ENCODE measurements around the gene SDHA. TPM values are rescaled to one million over a fixed set of nuclear protein-coding genes. Genes with fewer than 3 reads are reported as not detected.

The SDHA gene
- total and polyA plus RNA-seq, 9 donors, result 69.6 to 169 (median 103) TPM

GRCh38 chr5:181566-181965, 36.6 kb upstream of the SDHA start:
- Histone ChIP-seq H3K36me3 (no peaks in the 10 kb centered on the region), H3K4me1 (ENCODE audit: insufficient read depth) (no peaks in the 10 kb centered on the region), H3K9me3 (no peaks in the 10 kb centered on the region), H3K27ac (no peak overlapping the region), H3K4me3 (no peak overlapping the region), H3K27me3 (no peaks in the 10 kb centered on the region)
- TF ChIP-seq, protein P1, sequence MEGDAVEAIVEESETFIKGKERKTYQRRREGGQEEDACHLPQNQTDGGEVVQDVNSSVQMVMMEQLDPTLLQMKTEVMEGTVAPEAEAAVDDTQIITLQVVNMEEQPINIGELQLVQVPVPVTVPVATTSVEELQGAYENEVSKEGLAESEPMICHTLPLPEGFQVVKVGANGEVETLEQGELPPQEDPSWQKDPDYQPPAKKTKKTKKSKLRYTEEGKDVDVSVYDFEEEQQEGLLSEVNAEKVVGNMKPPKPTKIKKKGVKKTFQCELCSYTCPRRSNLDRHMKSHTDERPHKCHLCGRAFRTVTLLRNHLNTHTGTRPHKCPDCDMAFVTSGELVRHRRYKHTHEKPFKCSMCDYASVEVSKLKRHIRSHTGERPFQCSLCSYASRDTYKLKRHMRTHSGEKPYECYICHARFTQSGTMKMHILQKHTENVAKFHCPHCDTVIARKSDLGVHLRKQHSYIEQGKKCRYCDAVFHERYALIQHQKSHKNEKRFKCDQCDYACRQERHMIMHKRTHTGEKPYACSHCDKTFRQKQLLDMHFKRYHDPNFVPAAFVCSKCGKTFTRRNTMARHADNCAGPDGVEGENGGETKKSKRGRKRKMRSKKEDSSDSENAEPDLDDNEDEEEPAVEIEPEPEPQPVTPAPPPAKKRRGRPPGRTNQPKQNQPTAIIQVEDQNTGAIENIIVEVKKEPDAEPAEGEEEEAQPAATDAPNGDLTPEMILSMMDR (IDR thresholded peaks at IDR 0.05), result no peak
- TF ChIP-seq EP300 (IDR thresholded peaks at IDR 0.05) (no peak), POLR2A (IDR thresholded peaks at IDR 0.05) (no peak)
- peak in 1 of 5 donors; percentile 28 for DNase-seq
- 93 to 96% (median 95%) methylated on average over 21 to 22 of the region's 22 CpGs for WGBS, 3 donors
- intact Hi-C loops (cut with DNase I), result no loop called here

- no peaks in the 10 kb centered on the region for H3K36me3 ChIP-seq
- no peaks in the 10 kb centered on the region for H3K9me3 ChIP-seq
- WGBS, 3 donors, result 95 to 97% (median 95%) methylated on average over 12 of the region's 12 CpGs
- H3K27me3 ChIP-seq, result no peaks in the 10 kb centered on the region
- no peak overlapping the region for H3K27ac ChIP-seq
- peak in 1 of 5 donors; percentile 17 for DNase-seq
- no peak for TF ChIP-seq POLR2A (IDR thresholded peaks at IDR 0.05)
- TF ChIP-seq, protein P1 (IDR thresholded peaks at IDR 0.05), result no peak
- TF ChIP-seq EP300 (IDR thresholded peaks at IDR 0.05), result no peak
- intact Hi-C loops (cut with DNase I), result no loop called here
- H3K4me1 ChIP-seq (ENCODE audit: insufficient read depth), result no peaks in the 10 kb centered on the region
- no peak overlapping the region for H3K4me3 ChIP-seq
Observed at GRCh38 chr5:182126-182525, 36.0 kb upstream of the SDHA start.

DNA sequence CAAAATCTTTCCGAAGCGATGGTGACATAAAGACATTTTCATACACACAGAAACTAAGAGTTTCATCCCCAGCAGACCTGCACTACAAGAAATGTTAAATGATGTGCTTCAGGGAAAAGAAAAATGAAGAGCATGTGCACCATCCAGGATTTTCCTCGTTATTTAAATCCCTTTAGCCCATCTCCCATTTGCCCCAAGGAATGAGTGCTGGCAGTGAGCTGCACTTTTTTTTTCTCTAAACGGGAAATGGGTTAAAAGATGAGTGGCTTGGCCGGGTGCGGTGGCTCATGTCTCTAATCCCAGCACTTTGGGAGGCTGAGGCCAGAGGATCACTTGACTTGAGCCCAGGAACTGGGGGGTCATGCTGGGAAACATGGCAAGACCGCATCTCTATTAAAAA, 33.6 kb upstream of the SDHA start:
- Histone ChIP-seq H3K36me3 (no peaks in the 10 kb centered on the region), H3K4me3 (no peak overlapping the region), H3K27ac (no peak overlapping the region), H3K4me1 (ENCODE audit: insufficient read depth) (peaks cover 2% of the 10 kb centered on the region), H3K9me3 (no peaks in the 10 kb centered on the region), H3K27me3 (no peaks in the 10 kb centered on the region)
- no peak for DNase-seq
- TF ChIP-seq, protein P1 (IDR thresholded peaks at IDR 0.05), result no peak
- no peak for TF ChIP-seq POLR2A (IDR thresholded peaks at IDR 0.05)
- no peak for TF ChIP-seq EP300 (IDR thresholded peaks at IDR 0.05)
- intact Hi-C loops (cut with DNase I), result no loop called here
- WGBS, 3 donors, result 81 to 87% (median 83%) methylated on average over 7 of the region's 7 CpGs

- intact Hi-C loops (cut with DNase I), result loop anchor here in 1 of 4 donors (5.0 kb wide), 1 partner anchor 132 kb away; no protein-coding TSS in a partner anchor
- no peak for DNase-seq
- Histone ChIP-seq H3K36me3 (no peaks in the 10 kb centered on the region), H3K4me1 (ENCODE audit: insufficient read depth) (peaks cover 2% of the 10 kb centered on the region), H3K4me3 (no peak overlapping the region), H3K27me3 (no peaks in the 10 kb centered on the region), H3K9me3 (no peaks in the 10 kb centered on the region), H3K27ac (no peak overlapping the region)
- TF ChIP-seq EP300 (IDR thresholded peaks at IDR 0.05) (no peak), POLR2A (IDR thresholded peaks at IDR 0.05) (no peak)
- TF ChIP-seq, protein P1 (IDR thresholded peaks at IDR 0.05), result no peak
- WGBS, 3 donors, result 83 to 86% (median 83%) methylated on average over 20 to 21 of the region's 21 CpGs
Observed at GRCh38 chr5:185095-186070, 32.7 kb upstream of the SDHA start.
